ENCODE measurements around the gene INAFM2. TPM values are rescaled to one million over a fixed set of nuclear protein-coding genes. Genes with fewer than 3 reads are reported as not detected.

Gene INAFM2
- total RNA-seq, 1 experiment from 2014 or later = 8.8 TPM

- BruUV-seq (replicated peaks) = TSS peak; percentile 59
- H3K4me2 ChIP-seq (ENCODE audit: low read length) = peak overlapping the region; percentile 87
- no peaks in the 10 kb centered on the region for H4K20me1 ChIP-seq (ENCODE audit: insufficient read depth)
- RAD21 ChIA-PET (ENCODE audit: low non-redundant PET in 1 of 2, low total read pairs in 2 of 2, uncharacterized antibody in 2 of 2, unreplicated experiment in 2 of 2) = interaction anchor here (1.3 to 1.7 kb wide), 3 partner anchors 51 to 82 kb away, joined by 3 to 7 read pairs (median 4); no protein-coding TSS in a partner anchor
- DNase-seq (ENCODE audit: low read depth, low spot score) (no peak), ATAC-seq (peak; percentile 37)
- H3K9me3 ChIP-seq (ENCODE audit: control insufficient read depth in 1 of 2, insufficient read depth in 1 of 2, low read depth in 1 of 2, low read length in 2 of 2) = no peaks in the 10 kb centered on the region
- H2AFZ ChIP-seq (ENCODE audit: low read depth, low read length, poor library complexity, severe bottlenecking) = no peak overlapping the region
- POLR2A ChIA-PET = interaction anchor here (1.0 to 3.4 kb wide), 7 partner anchors 16 to 65 kb away, joined by 3 to 11 read pairs (median 3); partner anchors contain the start of genes DISP2, INAFM2 and IVD
- peak overlapping the region; percentile 57 to 60 for H3K4me3 ChIP-seq (replicated peaks in 1 of 2; ENCODE audit: low read depth in 1 of 2, low read length in 2 of 2)
- H3K79me2 ChIP-seq (ENCODE audit: insufficient read depth, low read length) = peaks cover 5% of the 10 kb centered on the region; the same call in 1 of the 2 replicates
- CTCF ChIA-PET = interaction anchor here (0.6 to 5.2 kb wide), 17 partner anchors 8 to 554 kb away, joined by 3 to 55 read pairs (median 3); partner anchors contain the start of genes INAFM2, IVD and VPS18
- H3K9ac ChIP-seq (ENCODE audit: low read length) = peak overlapping the region; percentile 76
- TF ChIP-seq, protein P1, sequence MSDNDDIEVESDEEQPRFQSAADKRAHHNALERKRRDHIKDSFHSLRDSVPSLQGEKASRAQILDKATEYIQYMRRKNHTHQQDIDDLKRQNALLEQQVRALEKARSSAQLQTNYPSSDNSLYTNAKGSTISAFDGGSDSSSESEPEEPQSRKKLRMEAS (IDR thresholded peaks at IDR 0.05) = no peak
- TF ChIP-seq EGR1 (IDR thresholded peaks at IDR 0.05; ENCODE audit: low read depth) (no peak), SIN3A (IDR thresholded peaks at IDR 0.05; ENCODE audit: low read depth) (no peak), EZH2phosphoT487 (IDR thresholded peaks at IDR 0.05; ENCODE audit: borderline replicate concordance) (no peak), YY1 (IDR thresholded peaks at IDR 0.05; ENCODE audit: extremely low read depth, insufficient replicate concordance, low read depth, low read length) (no peak), EZH2 (IDR thresholded peaks at IDR 0.05) (no peak), SP1 (IDR thresholded peaks at IDR 0.05; ENCODE audit: low read depth) (no peak), FOSL1 (IDR thresholded peaks at IDR 0.05; ENCODE audit: low read depth) (no peak), CBX3 (IDR thresholded peaks at IDR 0.05; ENCODE audit: low read depth) (no peak), ELF1 (IDR thresholded peaks at IDR 0.05; ENCODE audit: borderline replicate concordance, low read depth) (no peak), ATF3 (IDR thresholded peaks at IDR 0.05) (no peak), ZBTB33 (IDR thresholded peaks at IDR 0.05; ENCODE audit: extremely low read depth, insufficient replicate concordance, low read length) (no peak), JUND (IDR thresholded peaks at IDR 0.05) (no peak), POLR2A (IDR thresholded peaks at IDR 0.05; ENCODE audit: borderline replicate concordance, extremely low read depth, insufficient read depth, insufficient read length) (no peak), POLR2AphosphoS5 (IDR thresholded peaks at IDR 0.05; ENCODE audit: low read depth, low read length) (no peak), TCF7L2 (IDR thresholded peaks at IDR 0.05; ENCODE audit: borderline replicate concordance, extremely low read depth, insufficient read depth, insufficient read length) (no peak)
- TF ChIP-seq, protein P2, sequence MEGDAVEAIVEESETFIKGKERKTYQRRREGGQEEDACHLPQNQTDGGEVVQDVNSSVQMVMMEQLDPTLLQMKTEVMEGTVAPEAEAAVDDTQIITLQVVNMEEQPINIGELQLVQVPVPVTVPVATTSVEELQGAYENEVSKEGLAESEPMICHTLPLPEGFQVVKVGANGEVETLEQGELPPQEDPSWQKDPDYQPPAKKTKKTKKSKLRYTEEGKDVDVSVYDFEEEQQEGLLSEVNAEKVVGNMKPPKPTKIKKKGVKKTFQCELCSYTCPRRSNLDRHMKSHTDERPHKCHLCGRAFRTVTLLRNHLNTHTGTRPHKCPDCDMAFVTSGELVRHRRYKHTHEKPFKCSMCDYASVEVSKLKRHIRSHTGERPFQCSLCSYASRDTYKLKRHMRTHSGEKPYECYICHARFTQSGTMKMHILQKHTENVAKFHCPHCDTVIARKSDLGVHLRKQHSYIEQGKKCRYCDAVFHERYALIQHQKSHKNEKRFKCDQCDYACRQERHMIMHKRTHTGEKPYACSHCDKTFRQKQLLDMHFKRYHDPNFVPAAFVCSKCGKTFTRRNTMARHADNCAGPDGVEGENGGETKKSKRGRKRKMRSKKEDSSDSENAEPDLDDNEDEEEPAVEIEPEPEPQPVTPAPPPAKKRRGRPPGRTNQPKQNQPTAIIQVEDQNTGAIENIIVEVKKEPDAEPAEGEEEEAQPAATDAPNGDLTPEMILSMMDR (IDR thresholded peaks at IDR 0.05 in 2 of 3, conservative IDR thresholded peaks at IDR 0.05 in 1 of 3; ENCODE audit: borderline replicate concordance in 1 of 3, insufficient read depth in 1 of 3, low read depth in 2 of 3, low read length in 2 of 3) = no peak; a peak in 1 of 6 replicates
- intact Hi-C loops (cut with micrococcal nuclease) = loop anchor here (1.0 to 10.0 kb wide), 2 partner anchors 82 to 165 kb away; no protein-coding TSS in a partner anchor
- H3K27ac ChIP-seq (ENCODE audit: low read depth, low read length) = peak overlapping the region; percentile 92
- peaks cover 0 to 7% of the 10 kb centered on the region in 2 experiments; a peak in 1 of 4 replicates for H3K36me3 ChIP-seq (ENCODE audit: control insufficient read depth in 1 of 2, insufficient read depth in 2 of 2, low read length in 2 of 2)
- no peaks in the 10 kb centered on the region for H3K9me2 ChIP-seq (ENCODE audit: insufficient read depth)
- H3K4me1 ChIP-seq (ENCODE audit: control insufficient read depth in 1 of 2, insufficient read depth in 2 of 2, low read length in 2 of 2) = peaks cover 41 to 67% of the 10 kb centered on the region in 2 experiments
- H3K27me3 ChIP-seq (ENCODE audit: insufficient read depth, low read length) = no peaks in the 10 kb centered on the region
Observed at GRCh38 chr15:40340038-40340739, 16.7 kb downstream of the INAFM2 start.

Data from HCT116 (cell line).